Progenitor cell of endocrine pancreas (in vitro differentiated cells): ENCODE measurements around the gene EEF2KMT. TPM values are rescaled to one million over a fixed set of nuclear protein-coding genes. Genes with fewer than 3 reads are reported as not detected.

Source experiments
- DNase-seq: peaks from one replicate; pipeline ENCODE4 v3.0.0; 2021; ENCODE audit warnings: low spot score; ENCODE audit not compliant: unreplicated experiment
- H3K27ac Mint-ChIP-seq: 2 replicates; pipeline ENCODE4 v1.8.0; 2021; ENCODE audit warnings: mild to moderate bottlenecking, moderate library complexity, mixed read lengths
- H3K27me3 Mint-ChIP-seq: 2 replicates; pipeline ENCODE4 v1.8.0; 2021; ENCODE audit warnings: mixed read lengths
- H3K36me3 Mint-ChIP-seq: 2 replicates; pipeline ENCODE4 v1.8.0; 2022; ENCODE audit warnings: mixed read lengths; ENCODE audit not compliant: insufficient read depth
- H3K4me1 Mint-ChIP-seq: 2 replicates; pipeline ENCODE4 v1.8.0; 2021; ENCODE audit warnings: low read depth, mixed read lengths
- H3K4me3 Mint-ChIP-seq: 2 replicates; pipeline ENCODE4 v1.8.0; 2021; ENCODE audit warnings: low read depth, mild to moderate bottlenecking, moderate library complexity, mixed read lengths
- H3K9me3 Mint-ChIP-seq: 2 replicates; pipeline ENCODE4 v1.8.0; 2021; ENCODE audit warnings: low read depth, mixed read lengths
- CTCF ChIP-seq: fragments of 200-600 bp; sonication (generic); IDR thresholded peaks from one replicate; pipeline ENCODE4 v1.5.0; 2021; ENCODE audit warnings: antibody characterized with exemption, mild to moderate bottlenecking; ENCODE audit not compliant: unreplicated experiment
- total RNA-seq: library from RNA; stranded (reverse); gene quantifications from 2 replicates; pipeline ENCODE4 v1.2.1, GENCODE V29; 2021

The EEF2KMT gene
- total RNA-seq, 1 donor from 2014 or later: 11.2 TPM

GRCh38 chr16:5071681-5072333, 25.8 kb downstream of the EEF2KMT start, which contains the start of gene ALG1:
TSS of gene ALG1 (plus strand) at chr16:5071843. CDS start at chr16:5071850, 7 bp downstream.
- Mint-ChIP-seq H3K4me3 (peak within 1 kb of the TSS; percentile 96), H3K27me3 (peaks cover 3% of the 10 kb centered on the region), H3K9me3 (no peaks in the 10 kb centered on the region), H3K4me1 (peaks cover 1% of the 10 kb centered on the region), H3K36me3 (peaks cover 5% of the 10 kb centered on the region), H3K27ac (peak within 1 kb of the TSS; percentile 98)
- peak; percentile 75 for DNase-seq
- no peak for TF ChIP-seq CTCF

- Mint-ChIP-seq H3K36me3 (peaks cover 5% of the 10 kb centered on the region), H3K9me3 (no peaks in the 10 kb centered on the region), H3K4me1 (peaks cover 1% of the 10 kb centered on the region), H3K27me3 (peaks cover 3% of the 10 kb centered on the region), H3K27ac (peak overlapping the region; percentile 98), H3K4me3 (peak overlapping the region; percentile 96)
- TF ChIP-seq CTCF: no peak
- DNase-seq: no peak
Observed at GRCh38 chr16:5071341-5071680, 26.3 kb downstream of the EEF2KMT start.

- Mint-ChIP-seq H3K27me3 (peaks cover 3% of the 10 kb centered on the region), H3K9me3 (no peaks in the 10 kb centered on the region), H3K36me3 (peaks cover 3% of the 10 kb centered on the region), H3K4me1 (peaks cover 1% of the 10 kb centered on the region), H3K27ac (no peak overlapping the region), H3K4me3 (peak overlapping the region; percentile 39)
- no peak for TF ChIP-seq CTCF
- DNase-seq: no peak
Observed at GRCh38 chr16:5070431-5071186, 27.0 kb downstream of the EEF2KMT start.

GRCh38 chr16:5069854-5070253, 27.7 kb downstream of the EEF2KMT start:
- peaks cover 3% of the 10 kb centered on the region for H3K27me3 Mint-ChIP-seq
- H3K27ac Mint-ChIP-seq: no peak overlapping the region
- peaks cover 1% of the 10 kb centered on the region for H3K4me1 Mint-ChIP-seq
- no peaks in the 10 kb centered on the region for H3K9me3 Mint-ChIP-seq
- no peaks in the 10 kb centered on the region for H3K36me3 Mint-ChIP-seq
- H3K4me3 Mint-ChIP-seq: no peak overlapping the region
- no peak for DNase-seq
- no peak for TF ChIP-seq CTCF

- Mint-ChIP-seq H3K27me3 (peaks cover 7% of the 10 kb centered on the region), H3K4me1 (peaks cover 1% of the 10 kb centered on the region), H3K4me3 (no peak overlapping the region), H3K36me3 (no peaks in the 10 kb centered on the region), H3K9me3 (no peaks in the 10 kb centered on the region), H3K27ac (no peak overlapping the region)
- TF ChIP-seq CTCF: no peak
- no peak for DNase-seq
Observed at GRCh38 chr16:5069048-5069447, 28.5 kb downstream of the EEF2KMT start.
